Vagina (tissue), 2 donors: ENCODE data around the gene KMT5C. TPM values are rescaled to one million over a fixed set of nuclear protein-coding genes. Genes with fewer than 3 reads are reported as not detected.

Experiments used
- DNase-seq, 2 donors: peaks; one replicate each; pipeline ENCODE4 v3.0.0-alpha.2; 2017; ENCODE audit errors: extremely low spot score in 2 of 2
- H3K27ac ChIP-seq: fragments of 200-600 bp; sonication (generic); one replicate; pipeline ENCODE4 v1.5.1; 2019
- H3K27me3 ChIP-seq: fragments of 200-600 bp; sonication (generic); one replicate; pipeline ENCODE4 v1.5.1; 2019
- H3K36me3 ChIP-seq, 2 donors: fragments of 200-600 bp; sonication (generic); one replicate each; pipeline ENCODE4 v1.5.1; 2017 to 2019
- H3K4me1 ChIP-seq: fragments of 200-600 bp; sonication (generic); one replicate; pipeline ENCODE4 v1.5.1; 2019
- H3K4me3 ChIP-seq, 2 donors: fragments of 200-600 bp; sonication (generic); 1 replicate in 1 of 2; 2 replicates in 1 of 2; pipeline ENCODE4 v1.5.1; 2016 to 2019
- H3K9me3 ChIP-seq: fragments of 200-600 bp; sonication (generic); one replicate; pipeline ENCODE4 v1.5.1; 2019
- POLR2A ChIP-seq, 2 donors: fragments of 450-650 bp; IDR thresholded peaks; one replicate each; pipeline ENCODE4 v1.6.1; 2017; ENCODE audit warnings: antibody characterized with exemption in 2 of 2, mild to moderate bottlenecking in 2 of 2, moderate library complexity in 2 of 2
- POLR2AphosphoS5 ChIP-seq, 2 donors: sonication (generic); formaldehyde crosslinking; IDR thresholded peaks; one replicate each; pipeline ENCODE4 v1.9.0; 2017; ENCODE audit warnings: antibody characterized with exemption in 2 of 2, mild to moderate bottlenecking in 2 of 2, low read depth in 1 of 2; ENCODE audit not compliant: insufficient read depth in 1 of 2
- intact Hi-C: fragments of 100-400 bp; cut with DNase I; formaldehyde crosslinking; loops from one replicate; pipeline ENCODE4 v1.15.1; 2023
- total RNA-seq: library from RNA; depleted of rRNA; stranded (reverse); fragments of >200 nt; gene quantifications from one replicate; pipeline ENCODE4 v1.2.3, GENCODE V29; 2016
- TF ChIP-seq, protein P1 (sequence below), 3 experiments: fragments of 450-650 bp in 2 of 3; fragments of 200-600 bp in 1 of 3; sonication (generic) in 1 of 3; IDR thresholded peaks; one replicate each; pipeline ENCODE4 v1.5.1; 2017 to 2019; ENCODE audit warnings: antibody characterized with exemption in 3 of 3, mild to moderate bottlenecking in 2 of 3, moderate library complexity in 2 of 3

Gene KMT5C
- total RNA-seq, 1 donor from 2014 or later = 19.2 TPM

DNA sequence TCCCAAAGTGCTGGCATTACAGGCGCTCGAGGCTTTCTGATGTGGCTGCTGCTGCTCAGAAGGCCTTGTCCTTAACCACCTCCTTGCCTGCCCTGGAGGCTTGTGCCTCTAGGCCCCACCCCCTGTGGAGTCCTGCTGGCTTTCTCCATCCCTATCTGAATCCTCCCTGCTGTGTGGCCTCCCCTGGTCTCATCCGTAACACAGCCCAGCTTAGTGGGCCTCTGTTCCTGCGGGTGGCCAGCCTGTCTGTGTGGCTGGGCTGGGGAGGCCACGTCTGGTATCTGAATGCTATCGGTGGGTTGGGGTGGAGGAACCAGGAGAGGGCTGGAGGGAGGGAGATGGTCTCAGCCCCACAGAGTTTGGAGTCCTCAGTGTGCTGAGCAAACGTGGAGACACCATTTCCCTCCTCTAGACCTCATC, 50.8 kb downstream of the KMT5C start:
- TF ChIP-seq POLR2AphosphoS5 (IDR thresholded peaks at IDR 0.05; ENCODE audit: insufficient read depth in 1 of 2, low read depth in 1 of 2) (no peak), POLR2A (IDR thresholded peaks at IDR 0.05) (no peak)
- TF ChIP-seq, protein P1, sequence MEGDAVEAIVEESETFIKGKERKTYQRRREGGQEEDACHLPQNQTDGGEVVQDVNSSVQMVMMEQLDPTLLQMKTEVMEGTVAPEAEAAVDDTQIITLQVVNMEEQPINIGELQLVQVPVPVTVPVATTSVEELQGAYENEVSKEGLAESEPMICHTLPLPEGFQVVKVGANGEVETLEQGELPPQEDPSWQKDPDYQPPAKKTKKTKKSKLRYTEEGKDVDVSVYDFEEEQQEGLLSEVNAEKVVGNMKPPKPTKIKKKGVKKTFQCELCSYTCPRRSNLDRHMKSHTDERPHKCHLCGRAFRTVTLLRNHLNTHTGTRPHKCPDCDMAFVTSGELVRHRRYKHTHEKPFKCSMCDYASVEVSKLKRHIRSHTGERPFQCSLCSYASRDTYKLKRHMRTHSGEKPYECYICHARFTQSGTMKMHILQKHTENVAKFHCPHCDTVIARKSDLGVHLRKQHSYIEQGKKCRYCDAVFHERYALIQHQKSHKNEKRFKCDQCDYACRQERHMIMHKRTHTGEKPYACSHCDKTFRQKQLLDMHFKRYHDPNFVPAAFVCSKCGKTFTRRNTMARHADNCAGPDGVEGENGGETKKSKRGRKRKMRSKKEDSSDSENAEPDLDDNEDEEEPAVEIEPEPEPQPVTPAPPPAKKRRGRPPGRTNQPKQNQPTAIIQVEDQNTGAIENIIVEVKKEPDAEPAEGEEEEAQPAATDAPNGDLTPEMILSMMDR (IDR thresholded peaks at IDR 0.05) = no peak
- Histone ChIP-seq H3K36me3 (peaks cover 0 to 34% of the 10 kb centered on the region in 2 donors), H3K27ac (no peak overlapping the region), H3K4me3 (no peak overlapping the region), H3K9me3 (no peaks in the 10 kb centered on the region), H3K4me1 (peaks cover 46% of the 10 kb centered on the region), H3K27me3 (no peaks in the 10 kb centered on the region)
- no peak for DNase-seq
- intact Hi-C loops = no loop called here

DNA sequence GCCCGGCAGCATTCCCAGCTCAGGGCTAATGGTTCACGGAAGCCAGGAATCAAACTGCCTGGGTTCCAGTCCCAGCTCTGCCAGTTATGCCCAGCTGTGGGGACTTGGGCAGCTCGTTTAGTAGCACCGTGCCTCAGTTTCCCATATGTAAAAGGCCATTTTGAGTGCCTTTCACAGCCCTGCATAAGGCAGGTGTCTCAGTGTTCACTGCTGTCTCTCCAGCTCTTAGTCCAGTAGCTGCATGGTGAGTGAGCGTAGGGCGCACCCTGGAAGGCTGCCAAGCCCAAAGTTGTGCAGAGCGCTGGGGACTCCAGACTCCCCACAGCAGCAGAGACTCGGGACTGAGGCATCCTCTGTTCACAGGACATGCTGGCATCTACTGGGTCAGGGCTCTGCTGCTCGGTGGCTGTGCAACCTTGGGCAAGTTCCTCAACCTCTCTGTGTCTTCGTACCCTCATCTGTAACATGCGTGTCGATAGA, 51.6 kb downstream of the KMT5C start:
- TF ChIP-seq POLR2A (IDR thresholded peaks at IDR 0.05) (no peak), POLR2AphosphoS5 (IDR thresholded peaks at IDR 0.05; ENCODE audit: insufficient read depth in 1 of 2, low read depth in 1 of 2) (no peak)
- TF ChIP-seq, protein P1 (IDR thresholded peaks at IDR 0.05) = no peak
- peaks cover 0 to 34% of the 10 kb centered on the region in 2 donors for H3K36me3 ChIP-seq

DNA sequence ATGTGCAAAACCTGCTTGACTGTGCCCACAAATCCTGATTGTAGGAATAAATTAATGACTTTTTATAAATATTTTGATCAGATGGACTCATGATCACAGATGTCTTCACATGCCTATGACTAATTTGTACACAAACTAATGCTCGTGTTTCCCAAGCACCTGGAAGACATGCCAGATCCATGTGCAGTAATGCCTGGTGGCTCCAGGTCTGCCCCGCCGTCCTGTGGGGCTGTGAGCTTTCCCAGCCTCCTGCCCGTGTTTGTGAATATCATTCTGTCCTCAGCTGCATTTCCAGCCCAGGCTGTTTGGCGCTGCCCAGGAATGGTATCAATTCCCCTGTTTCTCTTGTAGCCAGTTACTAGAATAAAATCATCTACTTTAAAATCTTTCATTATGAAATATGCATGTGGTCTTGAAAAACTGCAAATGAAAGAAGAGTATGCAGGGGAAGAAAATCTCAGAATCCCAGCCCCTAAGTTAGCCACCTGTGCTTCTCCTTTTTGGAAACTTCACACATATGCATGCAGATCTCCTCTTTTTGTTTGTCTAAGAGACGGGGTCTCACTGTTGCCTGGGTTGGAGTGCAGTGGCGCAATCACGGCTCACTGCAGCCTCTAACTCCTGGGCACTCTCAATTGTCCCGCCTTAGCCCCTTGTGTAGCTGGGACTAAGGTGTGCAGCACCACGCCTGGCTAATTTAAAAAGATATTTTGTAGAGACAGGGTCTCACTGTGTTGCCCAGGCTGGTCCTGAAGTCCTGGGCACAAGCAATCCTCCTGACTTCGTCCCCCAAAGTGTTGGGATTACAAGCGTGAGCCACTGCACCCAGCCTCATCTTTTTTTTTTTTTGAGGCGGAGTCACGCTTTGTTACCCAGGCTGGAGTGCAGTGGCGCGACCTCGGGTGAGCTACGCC, 52.3 kb downstream of the KMT5C start:
- H3K36me3 ChIP-seq = peaks cover 0 to 34% of the 10 kb centered on the region in 2 donors
- TF ChIP-seq POLR2A (IDR thresholded peaks at IDR 0.05) = no peak
- TF ChIP-seq, protein P1 (IDR thresholded peaks at IDR 0.05) = no peak
- no peak for TF ChIP-seq POLR2AphosphoS5 (IDR thresholded peaks at IDR 0.05; ENCODE audit: insufficient read depth in 1 of 2, low read depth in 1 of 2)
- DNase-seq = no peak
- H3K27ac ChIP-seq = no peak overlapping the region
- intact Hi-C loops = no loop called here
- H3K4me3 ChIP-seq = no peak overlapping the region
- no peaks in the 10 kb centered on the region for H3K27me3 ChIP-seq
- H3K9me3 ChIP-seq = no peaks in the 10 kb centered on the region
- H3K4me1 ChIP-seq = peaks cover 37% of the 10 kb centered on the region

More for the DNA sequence above, 51.6 kb downstream of the KMT5C start:
- Histone ChIP-seq H3K4me3 (no peak overlapping the region), H3K27me3 (no peaks in the 10 kb centered on the region), H3K27ac (no peak overlapping the region), H3K4me1 (peaks cover 44% of the 10 kb centered on the region), H3K9me3 (no peaks in the 10 kb centered on the region)
- DNase-seq = no peak
- intact Hi-C loops = no loop called here

DNA sequence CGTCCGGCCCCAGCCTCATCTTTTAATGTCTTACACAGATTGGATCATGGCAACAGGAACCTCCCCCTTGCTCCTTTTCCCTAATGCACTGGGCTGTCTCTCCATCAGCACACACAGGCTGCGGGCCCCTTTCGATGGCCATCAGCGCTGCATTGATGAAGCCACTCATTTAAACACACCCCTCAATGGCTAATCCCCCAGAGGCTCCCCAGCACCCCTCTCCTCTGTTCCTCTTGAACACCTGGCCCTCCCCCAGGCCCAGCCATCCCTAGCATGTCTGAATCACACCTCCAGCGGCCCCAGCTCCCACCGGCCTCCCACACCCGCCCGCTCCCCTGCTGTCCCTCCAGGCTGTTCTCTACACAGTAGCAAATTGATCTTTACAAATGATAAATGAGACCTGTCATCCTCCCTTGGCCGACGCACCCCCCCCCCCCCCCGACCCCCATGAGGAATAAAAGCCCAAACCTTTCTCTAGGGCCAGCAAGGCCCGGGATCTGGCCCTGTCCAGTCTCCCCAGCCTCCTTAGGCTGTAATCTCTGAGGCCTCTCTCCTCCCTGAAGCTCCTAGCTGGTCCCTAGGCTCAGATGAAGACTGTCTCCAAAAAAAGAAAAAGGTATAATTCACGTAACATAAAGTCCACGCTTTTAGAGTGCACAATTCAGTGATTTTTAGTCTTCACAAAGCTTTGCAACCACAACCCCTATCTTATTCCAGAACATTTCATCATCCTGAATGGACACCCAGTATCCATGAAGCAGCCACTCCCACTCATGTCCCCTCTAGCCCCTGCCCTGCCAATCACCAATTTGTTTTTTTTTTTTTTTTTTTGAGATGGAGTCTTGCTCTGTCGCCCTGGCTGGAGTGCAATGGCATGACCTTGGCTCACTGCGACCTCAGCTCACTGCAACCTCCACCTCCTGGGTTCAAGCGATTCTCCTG, 53.4 kb downstream of the KMT5C start:
- no peak overlapping the region for H3K4me3 ChIP-seq
- TF ChIP-seq, protein P1 (IDR thresholded peaks at IDR 0.05) = no peak
- no peak for TF ChIP-seq POLR2AphosphoS5 (IDR thresholded peaks at IDR 0.05; ENCODE audit: insufficient read depth in 1 of 2, low read depth in 1 of 2)
- TF ChIP-seq POLR2A (IDR thresholded peaks at IDR 0.05) = no peak
- H3K4me1 ChIP-seq = peaks cover 25% of the 10 kb centered on the region
- H3K9me3 ChIP-seq = no peaks in the 10 kb centered on the region
- intact Hi-C loops = no loop called here
- H3K27me3 ChIP-seq = no peaks in the 10 kb centered on the region
- H3K36me3 ChIP-seq = peaks cover 0 to 23% of the 10 kb centered on the region in 2 donors
- H3K27ac ChIP-seq = no peak overlapping the region
- no peak for DNase-seq

Other genes starting within 250 kb of the KMT5C start
- gene PPP1R12C, start 222.2 kb upstream of the KMT5C start, total RNA-seq = 108 TPM
- gene TNNT1, start 190.7 kb upstream of the KMT5C start, total RNA-seq = 9.1 TPM
- not detected for gene TNNI3, start 182.1 kb upstream of the KMT5C start, total RNA-seq
- 5.6 TPM for gene DNAAF3, start 173.3 kb upstream of the KMT5C start, total RNA-seq
- not detected for gene SYT5, start 159.6 kb upstream of the KMT5C start, total RNA-seq
- 4.4 TPM for gene PTPRH, start 130.4 kb upstream of the KMT5C start, total RNA-seq
- 2.9 TPM for gene TMEM86B, start 111.1 kb upstream of the KMT5C start, total RNA-seq
- gene PPP6R1, start 80.9 kb upstream of the KMT5C start, total RNA-seq = 30.4 TPM
- gene HSPBP1, start 59.8 kb upstream of the KMT5C start, total RNA-seq = 29.5 TPM
- gene BRSK1, start 55.9 kb upstream of the KMT5C start, total RNA-seq = 10.1 TPM
- gene TMEM150B, start 14.5 kb upstream of the KMT5C start, total RNA-seq = not detected
- gene COX6B2, start 14.8 kb downstream of the KMT5C start, total RNA-seq = 5.2 TPM
- gene GARIN5B, start 23.4 kb downstream of the KMT5C start, total RNA-seq = not detected
- gene IL11, start 30.6 kb downstream of the KMT5C start, total RNA-seq = not detected
- gene TMEM190, start 37.0 kb downstream of the KMT5C start, total RNA-seq = not detected
- gene TMEM238, start 44.4 kb downstream of the KMT5C start, total RNA-seq = 5.9 TPM
- gene RPL28, start 46.1 kb downstream of the KMT5C start, total RNA-seq = 1,166 TPM
- gene UBE2S, start 67.9 kb downstream of the KMT5C start, total RNA-seq = 22.3 TPM
- 0.25 TPM for gene SHISA7, start 103.4 kb downstream of the KMT5C start, total RNA-seq
- 61.4 TPM for gene ISOC2, start 121.8 kb downstream of the KMT5C start, total RNA-seq
- gene C19orf85, start 124.9 kb downstream of the KMT5C start, total RNA-seq = not detected
- 2.7 TPM for gene ZNF628, start 136.7 kb downstream of the KMT5C start, total RNA-seq
- 14.2 TPM for gene NAT14, start 145.3 kb downstream of the KMT5C start, total RNA-seq
- 13.5 TPM for gene SSC5D, start 148.6 kb downstream of the KMT5C start, total RNA-seq
- gene SBK2, start 197.3 kb downstream of the KMT5C start, total RNA-seq = not detected
- not detected for gene SBK3, start 205.7 kb downstream of the KMT5C start, total RNA-seq
- 3.2 TPM for gene ZNF579, start 241.0 kb downstream of the KMT5C start, total RNA-seq